Dermis blood vessel endothelial cell (primary cell): ENCODE results near the gene STON1. TPM values are rescaled to one million over a fixed set of nuclear protein-coding genes. Genes with fewer than 3 reads are reported as not detected.
"Not testable (repeated sequence)": the region's sequence is repeated elsewhere in the genome, so short reads cannot be mapped to it uniquely, and the experiment has no call there.

ENCODE experiments used
- DNase-seq: peaks from one replicate; pipeline ENCODE4 v3.0.0; 2010
- total RNA-seq: library from RNA; depleted of rRNA; stranded (reverse); fragments of >200 nt; gene quantifications from 2 replicates; pipeline ENCODE4 v1.2.3, GENCODE V29; 2014

Gene STON1
- total RNA-seq, 1 donor from 2014 or later, result 4.3 TPM

DNA sequence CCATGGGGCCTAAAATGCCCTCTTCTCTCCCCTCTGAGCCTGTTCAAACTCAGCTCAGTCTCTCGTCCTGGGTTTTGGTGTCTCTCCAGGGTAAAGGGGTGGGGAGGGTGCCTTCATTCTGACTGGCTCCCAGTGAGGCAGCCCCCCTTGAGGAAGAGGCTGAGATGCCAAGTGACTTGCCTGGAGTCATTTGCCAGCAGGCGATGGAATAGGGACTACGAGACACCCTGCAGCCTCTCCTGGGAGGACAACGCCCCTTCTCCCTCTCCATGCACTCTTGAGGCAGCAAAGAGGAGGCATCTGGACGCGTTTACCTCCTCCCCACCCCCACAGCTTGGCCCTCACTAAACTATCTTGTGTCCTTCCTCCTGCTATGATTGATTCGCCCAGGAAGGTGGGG, 760 bp upstream of the STON1 start:
- no peak for DNase-seq

DNA sequence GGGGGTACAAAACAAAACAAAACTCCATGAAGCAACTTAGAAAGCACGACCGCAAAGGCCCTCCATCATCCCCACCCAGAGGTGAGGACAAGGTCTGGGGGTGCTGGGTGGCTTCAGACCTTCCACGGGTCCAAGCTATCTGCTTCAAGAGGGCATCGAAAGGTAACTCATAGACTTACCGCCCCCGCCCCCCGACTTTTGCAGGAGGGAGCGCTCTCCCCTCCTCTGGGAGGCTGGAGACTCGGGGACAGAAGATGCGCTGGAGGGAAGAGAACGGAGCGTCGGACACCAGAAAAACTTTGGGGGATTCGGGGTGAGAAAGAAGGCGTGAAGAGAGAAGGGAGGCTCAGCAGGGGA, 300 bp upstream of the STON1 start:
- no peak for DNase-seq

DNA sequence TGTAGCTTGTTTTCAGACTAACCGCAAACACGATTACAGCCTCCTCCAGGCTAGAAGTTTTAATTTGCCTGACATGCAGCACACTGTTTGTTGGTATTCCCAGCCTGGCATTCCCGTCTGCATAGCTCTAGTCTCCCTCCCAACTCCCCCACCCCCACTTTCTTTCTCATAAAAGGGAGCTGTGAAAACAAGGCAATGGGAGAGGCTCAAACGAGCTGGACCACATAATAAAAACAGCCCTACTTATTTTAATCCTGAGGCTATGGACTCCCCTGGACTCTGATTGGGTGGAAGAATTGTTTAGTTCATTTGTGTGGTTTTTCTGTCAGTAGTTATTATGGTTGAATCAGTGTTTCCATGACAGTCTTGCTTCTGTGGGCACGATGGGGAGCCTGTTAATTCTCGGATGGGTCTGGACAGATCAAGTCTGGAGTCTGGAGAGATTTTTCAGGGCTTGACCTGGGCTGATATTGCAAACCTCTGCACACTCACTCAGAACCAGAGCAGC, 1.2 kb downstream of the STON1 start:
- DNase-seq, result peak; percentile 34

DNA sequence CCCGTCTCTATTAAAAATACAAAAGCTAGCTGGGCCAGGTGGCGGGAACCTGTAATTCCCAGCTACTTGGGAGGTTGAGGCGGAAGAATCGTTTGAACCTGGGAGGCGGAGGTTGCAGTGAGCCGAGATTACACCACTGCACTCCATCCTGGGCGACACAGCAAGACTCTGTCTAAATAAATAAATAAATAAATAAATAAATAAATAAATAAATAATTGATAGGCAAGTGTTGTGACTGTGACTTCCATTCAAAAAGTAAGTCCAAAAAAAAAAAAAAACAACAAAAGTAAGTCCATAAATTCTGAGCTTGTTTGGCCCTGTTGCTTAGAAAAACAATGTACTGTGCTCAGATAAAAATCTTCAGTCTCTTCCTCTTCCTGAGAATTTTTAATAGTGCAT, 2.2 kb downstream of the STON1 start:
- peak; percentile 29 for DNase-seq

DNA sequence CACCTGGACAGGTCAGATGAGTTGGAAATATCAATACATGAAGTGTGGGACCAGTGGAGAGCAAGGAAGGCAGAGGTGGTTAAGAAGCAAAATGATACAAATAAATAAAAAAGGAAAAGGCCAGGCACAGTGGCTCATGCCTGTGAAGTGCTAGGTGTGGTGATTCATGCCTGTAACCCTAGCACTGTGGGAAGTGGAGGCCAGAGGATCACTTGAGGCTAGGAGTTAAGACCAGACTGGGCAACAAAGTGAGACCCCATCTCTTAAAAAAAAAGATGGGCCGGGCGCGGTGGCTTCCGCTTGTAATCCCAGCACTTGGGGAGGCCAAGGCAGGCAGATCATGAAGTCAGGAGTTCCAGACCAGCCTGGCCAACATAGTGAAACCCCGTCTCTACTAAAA, 2.9 kb downstream of the STON1 start:
- no peak for DNase-seq

DNA sequence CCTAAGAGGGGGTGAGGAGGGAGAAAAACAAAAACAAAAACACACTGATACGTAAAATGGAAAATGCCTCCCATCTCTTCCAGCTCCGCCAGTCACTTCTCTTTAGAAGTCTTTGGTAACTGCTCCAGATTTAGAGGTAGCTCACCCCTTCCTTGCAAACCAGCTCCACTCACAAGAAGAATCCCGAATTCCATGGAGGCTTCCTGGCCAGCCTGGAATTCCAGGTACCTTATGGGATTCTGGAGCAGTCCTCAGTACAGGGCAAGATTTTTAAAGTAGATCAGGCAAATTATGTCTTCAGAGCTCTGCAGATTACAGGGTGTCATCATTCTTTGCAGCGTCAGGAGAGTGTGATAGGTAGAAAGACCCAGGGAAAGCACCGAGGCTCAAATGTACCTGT, 4.8 kb downstream of the STON1 start:
- no peak for DNase-seq

DNA sequence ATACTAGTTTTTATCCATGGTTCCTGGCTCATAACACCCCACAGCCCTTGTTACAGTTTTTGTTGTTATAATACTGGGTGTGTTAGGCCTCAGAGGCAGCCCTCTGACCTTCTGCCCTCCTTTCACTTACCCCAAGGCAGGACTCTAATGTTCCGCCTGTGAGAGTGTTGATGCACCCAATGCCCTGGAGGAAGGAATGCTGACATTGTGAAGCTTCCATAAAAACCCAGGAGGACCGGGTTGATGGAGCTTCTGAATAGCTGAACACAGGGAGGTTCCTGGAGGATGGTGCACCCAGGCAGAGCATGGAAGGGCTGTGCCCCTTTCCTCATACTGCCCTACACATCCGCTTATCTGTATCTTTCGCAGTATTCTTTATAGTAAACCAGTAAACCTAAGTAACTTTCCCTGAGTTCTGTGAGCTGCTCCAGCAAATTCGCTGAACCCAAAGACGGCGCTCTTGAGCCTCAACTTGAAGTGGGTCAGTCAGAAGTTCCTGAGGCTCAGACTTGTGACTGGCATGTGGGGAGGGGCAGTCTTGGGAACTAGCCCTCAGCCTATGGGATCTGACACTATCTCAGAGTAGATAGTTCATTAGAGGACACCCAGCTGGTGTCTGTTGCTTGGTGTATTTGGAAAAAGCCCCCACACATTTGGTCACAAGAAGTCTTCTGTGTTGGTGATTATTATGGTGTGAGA, 10.4 kb downstream of the STON1 start:
- DNase-seq, result no peak

DNA sequence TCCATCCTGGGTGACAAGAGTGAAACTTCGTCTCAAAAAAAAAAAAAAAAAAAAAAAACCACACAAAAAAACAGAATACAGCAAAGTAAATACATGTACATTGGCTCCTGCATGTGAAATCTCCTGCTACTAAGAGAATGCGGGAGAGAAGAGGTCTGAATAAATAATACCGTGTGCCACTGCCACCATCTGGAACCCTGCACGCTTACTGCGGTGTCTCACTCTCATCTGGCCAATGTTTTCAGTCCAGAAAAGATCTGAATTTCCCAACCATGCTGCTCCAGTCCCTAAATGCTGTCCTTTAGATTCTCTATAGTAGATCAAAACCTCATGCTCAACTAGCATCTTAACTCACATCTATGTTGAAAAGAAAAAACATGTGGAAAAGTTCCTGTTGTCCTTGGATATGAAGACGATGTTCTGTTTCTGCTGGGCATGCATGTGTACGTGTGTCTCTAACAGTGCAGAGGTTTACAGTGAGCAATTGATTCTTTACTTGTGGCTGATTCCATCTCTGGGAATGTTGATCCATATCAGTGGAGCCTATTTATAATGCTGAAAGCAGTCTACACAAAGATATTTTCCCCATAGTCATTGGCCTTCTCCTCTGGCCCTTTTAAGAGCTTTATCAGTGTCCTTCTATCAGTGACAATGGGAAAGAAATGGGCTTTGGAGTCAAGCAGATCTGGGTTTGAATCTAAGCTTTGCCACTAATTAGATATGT, 11.9 kb downstream of the STON1 start:
- no peak for DNase-seq

DNA sequence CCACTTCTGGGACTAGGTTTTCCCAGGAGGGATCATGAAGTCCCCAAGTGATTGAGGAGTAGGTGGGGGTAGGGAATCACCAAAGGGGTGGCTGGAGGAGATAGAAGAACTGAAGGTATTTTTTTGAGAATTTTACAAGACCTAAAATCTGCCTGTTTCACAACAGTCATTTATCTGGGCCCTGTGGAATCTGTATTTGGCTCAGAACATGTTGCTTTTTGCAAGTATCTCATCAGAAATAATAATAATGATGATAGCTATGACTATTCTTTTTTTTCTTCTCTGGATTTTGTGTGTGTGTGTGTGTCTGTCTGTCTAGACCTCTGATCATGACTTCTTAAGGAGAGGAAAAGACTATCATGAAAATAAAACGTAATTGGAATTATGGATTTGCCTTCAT, 13.9 kb downstream of the STON1 start:
- no peak for DNase-seq

DNA sequence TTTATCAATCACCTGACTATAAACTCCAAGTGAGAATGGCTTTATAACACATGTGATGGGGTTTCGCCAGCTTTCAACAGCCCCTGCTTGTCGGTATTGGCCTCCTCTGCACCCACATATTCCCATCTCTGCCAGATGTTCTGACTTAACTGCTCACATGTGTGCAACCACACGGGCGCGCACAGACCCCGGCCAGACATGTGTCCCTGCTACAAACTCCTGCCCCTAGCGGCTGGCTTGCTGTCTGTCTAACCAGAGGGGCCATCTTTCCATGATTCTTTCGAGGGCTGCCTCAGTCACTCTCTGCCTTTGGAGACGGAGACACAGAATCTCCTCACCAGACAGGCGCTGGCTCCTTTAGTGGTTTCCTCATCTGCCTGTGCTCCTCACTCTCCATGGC, 15.3 kb downstream of the STON1 start:
- no peak for DNase-seq

DNA sequence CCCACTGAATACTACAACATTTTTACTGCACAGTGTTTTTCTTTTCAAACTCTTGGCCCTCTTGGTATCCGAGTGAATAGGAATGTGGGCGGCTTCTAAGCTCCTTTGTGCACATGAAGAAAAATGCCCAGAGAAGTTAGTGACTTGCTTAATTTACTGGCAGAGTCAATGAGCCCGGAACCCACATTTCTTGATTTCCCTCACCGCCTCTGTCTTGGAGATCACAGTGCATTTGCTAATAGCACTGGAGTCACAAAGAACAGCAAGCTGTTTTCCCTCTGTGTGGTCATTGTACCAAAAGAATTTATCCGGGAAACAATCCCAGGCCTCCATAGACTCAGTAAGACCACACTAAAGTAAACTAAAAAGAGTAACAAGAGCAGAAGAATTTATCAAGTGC, 18.9 kb downstream of the STON1 start:
- no peak for DNase-seq

DNA sequence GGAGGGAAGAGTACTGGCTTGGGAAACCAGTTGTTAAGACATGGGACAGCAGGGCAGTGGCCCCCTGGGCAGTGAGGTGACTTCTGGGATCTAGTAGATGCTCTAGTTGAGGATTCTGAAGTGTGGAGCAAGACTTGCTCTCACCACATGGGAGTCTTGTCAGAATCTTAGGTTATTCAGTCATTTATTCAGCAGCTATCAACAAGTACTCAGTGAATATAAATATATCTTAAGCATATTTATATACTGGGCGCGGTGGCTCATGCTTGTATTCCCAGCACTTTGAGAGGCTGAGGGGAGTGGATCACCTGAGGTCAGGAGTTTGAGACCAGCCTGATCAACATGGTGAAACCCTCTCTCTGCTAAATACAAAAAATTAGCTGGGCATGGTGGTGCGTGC, 20.0 kb downstream of the STON1 start:
- no peak for DNase-seq

DNA sequence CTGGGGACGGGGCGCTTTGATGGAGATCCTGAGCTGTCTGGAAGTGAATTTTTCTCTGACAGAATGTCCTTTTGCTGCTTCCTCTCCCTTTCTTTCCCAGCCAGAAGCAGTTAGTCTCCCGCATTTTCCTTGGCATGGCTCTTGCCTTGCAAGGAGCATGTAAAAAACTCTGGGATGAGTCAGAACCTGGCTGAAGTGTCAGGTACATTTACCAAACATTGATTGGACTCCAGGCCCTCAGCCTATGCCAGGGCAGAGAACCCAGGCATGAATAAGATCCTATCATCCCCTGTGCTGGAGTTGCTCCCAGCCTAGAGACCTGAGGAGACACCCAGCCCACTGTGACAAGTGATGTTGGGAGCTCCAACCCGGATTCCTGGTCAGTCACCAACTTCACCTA, 21.6 kb downstream of the STON1 start:
- no peak for DNase-seq

DNA sequence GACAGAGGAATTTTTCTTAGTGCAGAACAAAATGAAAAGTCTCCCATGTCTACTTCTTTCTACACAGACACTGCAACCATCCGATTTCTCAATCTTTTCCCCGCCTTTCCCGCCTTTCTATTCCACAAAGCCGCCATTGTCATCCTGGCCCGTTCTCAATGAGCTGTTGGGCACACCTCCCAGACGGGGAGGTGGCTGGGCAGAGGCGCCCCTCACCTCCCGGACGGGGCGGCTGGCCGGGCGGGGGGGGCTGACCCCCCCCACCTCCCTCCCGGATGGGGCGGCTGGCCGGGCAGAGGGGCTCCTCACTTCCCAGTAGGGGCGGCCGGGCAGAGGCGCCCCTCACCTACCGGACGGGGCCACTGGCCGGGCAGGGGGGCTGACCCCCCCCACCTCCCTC, 25.1 kb downstream of the STON1 start:
- DNase-seq, result not testable (repeated sequence)

DNA sequence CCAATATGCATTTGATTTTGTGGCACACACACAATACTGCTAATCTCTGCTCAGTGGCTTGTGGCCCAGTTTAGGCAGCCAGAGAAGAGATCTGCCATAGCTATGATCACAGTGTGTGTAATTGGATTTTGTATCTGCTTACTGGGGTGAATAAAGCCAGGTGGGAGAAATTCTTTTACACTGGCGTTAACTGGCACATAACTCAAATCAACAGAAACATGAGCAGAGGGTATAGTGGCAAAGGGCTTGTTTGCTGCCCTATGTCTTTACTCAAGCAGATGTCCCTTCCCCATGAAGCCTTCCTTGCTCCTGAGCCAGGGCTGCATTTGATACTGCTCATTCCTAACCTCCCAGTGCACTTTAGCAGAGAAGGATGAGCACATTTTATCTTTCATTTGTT, 28.5 kb downstream of the STON1 start:
- DNase-seq, result no peak

DNA sequence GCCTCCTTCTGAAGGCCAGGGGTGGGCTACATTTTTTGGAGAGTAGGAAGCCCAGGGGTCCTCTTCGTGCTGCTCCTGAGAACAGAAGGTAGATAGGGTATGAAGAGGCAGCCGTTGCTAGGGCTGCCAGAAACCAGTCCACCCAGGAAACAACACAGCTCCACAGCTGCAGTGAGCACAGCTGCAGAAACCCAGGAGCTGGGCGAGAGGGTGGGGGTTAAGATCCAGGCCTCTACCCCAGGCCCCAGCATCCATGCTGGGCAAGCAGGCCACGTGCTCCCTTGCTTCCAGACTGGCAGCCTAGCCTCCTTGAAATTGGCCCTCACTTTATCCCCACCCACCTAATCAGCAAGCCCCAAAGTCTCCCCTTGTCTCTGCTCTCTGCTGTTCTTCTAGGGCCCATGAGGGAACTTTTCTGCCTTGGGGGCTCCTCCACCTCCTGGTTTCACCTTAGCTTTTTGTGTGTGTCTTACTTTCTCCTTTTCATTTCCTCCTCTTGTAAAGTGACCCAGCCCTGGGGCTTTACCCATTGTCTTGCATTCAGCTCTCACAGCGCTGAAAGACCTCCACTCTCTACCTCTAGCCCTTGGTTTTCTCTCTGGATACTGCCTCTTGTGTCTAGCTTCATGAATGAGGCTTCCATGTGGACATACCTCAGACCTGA, 30.7 kb downstream of the STON1 start:
- DNase-seq, result no peak

DNA sequence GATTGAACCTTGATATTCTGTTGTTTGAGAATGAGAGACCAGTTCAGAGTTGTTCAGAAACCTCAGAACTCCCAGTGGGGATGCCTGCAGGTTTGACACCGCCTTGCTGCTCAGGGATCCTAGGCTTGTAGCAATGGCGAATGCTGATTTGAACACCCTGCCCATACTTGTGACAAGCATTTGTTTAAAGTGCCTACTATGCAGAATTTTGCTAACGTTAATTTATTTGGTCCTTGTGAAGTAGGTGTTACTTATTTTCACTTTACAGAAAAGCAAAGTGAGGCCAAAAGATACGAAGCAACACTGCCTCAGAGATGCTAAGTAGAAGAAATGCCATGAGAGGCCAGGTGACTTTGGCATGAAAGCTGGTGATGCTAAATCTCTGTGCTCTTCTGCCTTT, 32.3 kb downstream of the STON1 start:
- no peak for DNase-seq

DNA sequence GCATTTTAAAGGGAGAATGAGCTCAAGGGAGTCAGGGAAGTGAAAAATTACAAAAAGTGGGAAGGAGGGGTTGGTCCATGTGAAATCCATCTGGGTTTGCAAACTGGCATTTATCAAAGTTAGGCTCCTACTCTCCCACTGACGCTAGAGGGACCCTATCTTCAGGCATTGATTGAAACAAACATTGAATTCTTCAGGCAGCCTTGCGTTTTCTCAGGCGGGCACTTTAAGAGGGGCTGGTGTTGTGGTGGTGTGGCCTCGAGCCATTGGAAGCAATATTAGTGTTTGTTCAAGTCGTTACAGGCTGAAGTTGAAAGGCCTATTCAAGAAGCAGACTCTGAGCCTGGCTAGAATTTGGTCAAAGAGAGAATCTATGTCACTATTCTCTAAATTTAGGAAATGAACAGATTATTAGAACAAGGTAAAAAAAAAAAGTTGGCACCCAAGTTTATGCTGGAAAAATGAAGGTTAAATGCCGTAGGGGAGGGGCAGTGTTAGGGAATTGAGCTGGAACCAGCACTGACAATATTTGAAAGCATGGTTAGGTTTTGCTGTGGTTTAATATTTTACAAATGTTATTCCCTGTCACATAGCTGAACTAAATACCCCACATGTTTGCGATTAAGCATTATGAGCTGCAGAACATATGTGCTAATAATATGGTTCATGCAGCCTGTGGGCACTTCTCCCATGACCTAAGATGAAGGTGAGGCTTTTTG, 36.8 kb downstream of the STON1 start:
- no peak for DNase-seq

DNA sequence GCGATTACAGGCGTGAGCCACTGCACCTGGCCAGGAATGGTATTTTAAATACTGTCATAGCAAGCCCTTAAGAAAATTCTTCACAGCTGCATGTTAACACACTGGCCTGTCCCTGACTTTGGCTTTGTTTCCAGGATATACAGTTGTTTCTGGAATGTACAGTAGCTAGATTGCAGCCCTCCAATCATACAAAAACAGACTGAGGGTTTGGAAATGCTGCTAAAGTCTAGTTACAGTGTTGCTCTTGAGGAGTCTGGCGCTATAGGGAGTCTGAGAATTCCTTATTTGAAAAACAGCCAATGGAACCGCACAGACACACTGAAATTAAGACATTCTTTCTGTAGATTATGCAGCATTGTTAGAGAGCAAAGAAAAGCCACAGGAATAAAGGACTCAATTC, 37.7 kb downstream of the STON1 start:
- DNase-seq, result no peak

DNA sequence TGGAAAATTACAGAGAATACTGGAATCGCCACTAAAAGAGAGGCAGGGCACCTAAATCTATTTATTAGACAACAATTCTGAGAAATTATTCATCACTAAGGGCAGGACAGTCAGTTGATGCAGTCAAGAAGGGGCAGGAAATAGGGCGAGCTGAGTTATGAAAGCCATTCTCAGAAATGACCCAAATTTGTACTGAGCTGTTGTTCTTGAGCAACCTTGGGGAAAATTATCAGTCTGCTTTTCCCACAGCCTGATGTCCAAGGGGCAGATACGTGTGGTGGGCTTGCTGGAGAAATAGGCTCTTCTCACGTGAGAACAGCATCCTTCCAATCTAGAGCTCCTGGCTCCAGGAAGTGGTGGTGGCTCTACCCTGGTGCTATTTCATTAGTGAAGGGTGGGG, 38.6 kb downstream of the STON1 start:
- no peak for DNase-seq

DNA sequence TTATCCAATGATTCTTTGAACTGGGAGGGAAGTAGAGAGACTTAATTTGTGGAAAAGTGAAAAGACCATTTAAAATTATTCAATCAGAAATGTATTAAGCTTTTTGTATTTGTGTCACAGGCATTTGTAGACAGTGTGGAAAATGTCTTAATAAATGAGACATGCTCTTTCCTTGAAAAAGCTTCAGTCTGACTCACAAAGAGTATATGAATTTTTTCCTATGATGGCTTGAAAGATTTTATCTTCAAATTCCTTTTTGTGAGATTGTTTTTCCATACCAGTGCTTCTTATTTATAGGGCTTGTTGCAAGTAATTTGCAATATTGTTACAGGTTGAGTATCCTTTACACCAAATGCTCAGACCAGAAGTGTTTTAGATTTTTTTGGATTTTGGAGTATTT, 39.5 kb downstream of the STON1 start:
- no peak for DNase-seq

DNA sequence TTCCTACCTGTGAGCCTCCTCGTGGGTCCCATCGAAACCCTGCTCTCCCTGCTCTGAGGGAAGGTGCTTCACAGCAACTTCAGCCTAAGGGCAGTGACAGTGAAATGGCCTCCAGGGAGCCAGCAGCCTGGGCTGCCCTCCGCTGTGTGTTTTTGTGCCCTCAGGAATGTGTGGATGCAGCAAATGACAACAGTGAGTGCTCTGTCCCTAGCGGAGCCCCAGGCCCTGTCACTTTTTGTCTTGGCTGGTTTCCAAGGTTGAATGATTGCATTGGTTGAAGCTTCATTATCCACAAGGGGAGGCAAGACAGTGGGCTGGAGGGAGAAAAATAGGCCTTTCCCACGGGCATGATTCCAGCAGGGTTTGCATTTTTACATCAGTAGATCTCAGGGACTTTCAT, 42.9 kb downstream of the STON1 start:
- DNase-seq, result no peak
